D721Med (cell line): ENCODE results near the gene FNBP1L.

Experiments used
- DNase-seq: peaks from one replicate; pipeline ENCODE4 v3.0.0; 2011; ENCODE audit warnings: low spot score; ENCODE audit not compliant: insufficient read length
- FAIRE-seq: peaks from 2 replicates; lab custom pipeline; 2011; peaks lifted over from hg19 to GRCh38; lab: Jason Lieb, UNC
- CTCF ChIP-seq: IDR thresholded peaks from 2 replicates; pipeline ENCODE4 v1.5.1; 2012; ENCODE audit warnings: mild to moderate bottlenecking, control low read depth; ENCODE audit not compliant: insufficient read depth; ENCODE audit errors: missing control alignments

The FNBP1L gene

GRCh38 chr1:93435443-93435842 is 12.5 kb upstream of the FNBP1L start:
- DNase-seq (no peak), FAIRE-seq (no peak)
- TF ChIP-seq CTCF: no peak

DNA sequence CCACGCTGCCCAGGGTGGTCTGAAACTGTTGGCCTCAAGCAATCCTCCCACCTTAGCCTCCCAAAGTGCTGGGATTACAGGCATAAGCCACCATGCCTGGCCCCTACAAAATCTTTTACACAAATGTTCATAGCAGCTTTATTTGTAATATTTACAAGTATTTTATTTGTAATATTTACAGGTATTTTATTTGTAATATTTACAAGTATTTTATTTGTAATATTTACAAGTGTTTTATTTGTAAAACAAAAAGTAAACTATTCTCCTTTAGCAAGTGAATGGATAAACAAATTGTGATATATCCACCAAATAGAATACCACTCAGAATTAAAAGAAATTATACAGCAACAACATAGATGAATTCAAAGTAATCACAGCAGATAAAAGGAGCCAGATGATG is 11.4 kb upstream of the FNBP1L start:
- no peak for FAIRE-seq
- TF ChIP-seq CTCF: no peak
- no peak for DNase-seq

DNA sequence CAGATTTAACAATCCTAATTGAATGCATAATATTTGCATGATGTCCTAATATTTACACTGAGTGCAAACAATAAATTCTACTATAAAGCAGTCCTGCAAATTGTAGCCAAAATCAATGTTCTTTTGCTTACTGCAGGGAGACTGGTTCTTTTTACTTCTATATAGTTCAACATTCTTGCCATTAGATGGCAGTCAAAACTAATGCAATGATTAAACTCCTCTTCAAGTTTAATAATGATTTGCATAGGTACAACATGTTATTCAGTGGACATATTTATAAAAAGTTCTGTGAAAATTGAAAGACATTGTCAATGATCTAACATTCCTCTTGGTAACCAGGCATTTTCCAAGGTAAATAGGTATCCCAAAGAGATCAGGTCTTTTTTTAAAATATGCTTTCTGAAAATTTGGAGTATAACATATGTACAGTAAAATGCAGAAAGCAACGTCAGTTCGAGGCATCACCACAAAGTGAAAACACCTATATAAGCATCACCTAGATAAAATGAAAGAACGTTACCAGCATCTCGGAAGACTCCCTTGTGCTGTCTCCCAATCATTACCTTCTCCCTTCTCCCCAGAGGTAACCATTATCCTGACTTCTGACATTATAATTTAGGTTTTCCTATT is 9.8 kb upstream of the FNBP1L start:
- FAIRE-seq (peak; percentile 77), DNase-seq (no peak)
- peak; percentile 77 for TF ChIP-seq CTCF

- TF ChIP-seq CTCF: no peak
- DNase-seq (no peak), FAIRE-seq (no peak)
Observed at GRCh38 chr1:93438716-93439115, 9.2 kb upstream of the FNBP1L start.

- DNase-seq: no peak
- FAIRE-seq: no peak
- TF ChIP-seq CTCF: no peak
Observed at GRCh38 chr1:93440272-93440671, 7.6 kb upstream of the FNBP1L start.

DNA sequence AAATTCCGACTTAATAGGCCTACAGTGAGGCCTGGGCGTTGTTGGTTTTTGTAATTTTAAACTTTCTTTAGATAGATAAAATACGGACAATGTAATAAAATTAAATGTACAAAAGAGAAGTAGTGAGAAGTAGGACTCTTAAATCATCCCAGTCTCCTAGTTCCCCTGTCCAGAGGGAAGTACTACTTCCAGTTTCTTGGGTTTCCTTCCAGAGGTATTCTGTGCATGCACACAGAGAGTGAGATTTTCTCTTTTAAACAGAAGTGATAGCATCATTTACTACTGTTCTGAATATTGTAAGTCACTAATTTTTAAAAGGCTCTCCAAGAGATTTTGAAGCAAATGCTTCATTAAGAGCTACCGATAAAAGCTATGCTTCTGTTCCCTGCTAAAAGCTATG is 7.2 kb upstream of the FNBP1L start:
- no peak for FAIRE-seq
- no peak for DNase-seq
- TF ChIP-seq CTCF: no peak

DNA sequence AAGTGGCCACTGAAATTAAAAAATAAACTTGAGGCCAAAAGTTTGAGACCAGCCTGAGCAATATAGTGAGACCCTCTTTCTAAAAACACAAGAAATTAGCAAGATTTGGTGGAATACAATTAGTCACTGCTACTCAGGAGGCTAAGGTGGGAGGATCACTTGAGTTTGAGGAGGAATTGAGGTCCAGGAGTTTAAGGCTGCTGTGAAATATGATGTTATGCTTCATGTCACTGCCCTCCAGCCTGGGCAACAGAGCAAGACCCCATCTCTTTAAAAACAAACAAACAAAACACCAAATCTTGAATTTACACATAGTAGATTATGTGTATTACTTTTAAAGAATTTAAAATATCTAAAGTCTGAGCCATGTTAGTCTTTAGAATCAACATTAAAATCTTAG is 6.3 kb upstream of the FNBP1L start:
- DNase-seq (no peak), FAIRE-seq (no peak)
- no peak for TF ChIP-seq CTCF
